ENCODE measurements around the gene PAIP2B. TPM values are rescaled to one million over a fixed set of nuclear protein-coding genes. Genes with fewer than 3 reads are reported as not detected.

PAIP2B gene
- total and polyA plus RNA-seq, 10 of the 15 experiments (the other 5 are each of a cell fraction or from before 2014, with no cell fraction given), result 0.06 to 0.79 (median 0.32) TPM

Small RNA genes within 50 kb of the gene (small RNA-seq; reads per million reads assigned to genes)
- not detected for gene AC007881.1

Other genes starting within 250 kb of the PAIP2B start
- 0.11 TPM in 1 of 2 replicates, not detected in the other for gene ANKRD53, start 248.5 kb downstream of the PAIP2B start, total RNA-seq (2014; rRNA removed)
- not detected in 2 replicates for gene ANKRD53, start 248.5 kb downstream of the PAIP2B start, total RNA-seq (2014; rRNA removed; fragmentation: Illumina TruSeq; extraction: Trizol)
- gene ANKRD53, start 248.5 kb downstream of the PAIP2B start, total RNA-seq (2021), result not detected in 2 replicates
- 0.04 TPM in 1 of 2 replicates, not detected in the other for gene ANKRD53, start 248.5 kb downstream of the PAIP2B start, polyA plus RNA-seq (2011; rRNA removed)
- not detected in 2 replicates for gene ANKRD53, start 248.5 kb downstream of the PAIP2B start, polyA plus RNA-seq (2014; fragmentation: Illumina TruSeq; extraction: Trizol)
- under 1 TPM in 1 of 2 experiments, not detected in 1; 0.04 TPM for gene ANKRD53, start 248.5 kb downstream of the PAIP2B start, polyA plus RNA-seq (2014; fragmentation: Nextera tagmentation; extraction: Ambion mirVana)
- gene ANKRD53, start 248.5 kb downstream of the PAIP2B start, polyA plus RNA-seq (2014; rRNA removed), result 0.04 TPM in 1 of 2 replicates, not detected in the other
- not detected for gene ANKRD53, start 248.5 kb downstream of the PAIP2B start, polyA plus RNA-seq (2016; fragmentation: Nextera tagmentation; extraction: Ambion mirVana)
- 21.1 and 22.3 TPM in 2 replicates for gene TEX261, start 232.2 kb downstream of the PAIP2B start, total RNA-seq (2014; rRNA removed)
- gene TEX261, start 232.2 kb downstream of the PAIP2B start, total RNA-seq (2014; rRNA removed; fragmentation: Illumina TruSeq; extraction: Trizol), result 25.6 and 29.7 TPM in 2 replicates
- 37.5 and 46.7 TPM in 2 replicates for gene TEX261, start 232.2 kb downstream of the PAIP2B start, total RNA-seq (2021)
- 57.0 and 75.6 TPM in 2 replicates for gene TEX261, start 232.2 kb downstream of the PAIP2B start, polyA plus RNA-seq (2011; rRNA removed)
- gene TEX261, start 232.2 kb downstream of the PAIP2B start, polyA plus RNA-seq (2014; fragmentation: Illumina TruSeq; extraction: Trizol), result 59.5 and 64.9 TPM in 2 replicates
- 10 to 100 TPM in 1 of 2 experiments, 1 to 10 TPM in 1; 5.5 to 11.1 TPM for gene TEX261, start 232.2 kb downstream of the PAIP2B start, polyA plus RNA-seq (2014; fragmentation: Nextera tagmentation; extraction: Ambion mirVana)
- 41.3 and 45.9 TPM in 2 replicates for gene TEX261, start 232.2 kb downstream of the PAIP2B start, polyA plus RNA-seq (2014; rRNA removed)
- gene TEX261, start 232.2 kb downstream of the PAIP2B start, polyA plus RNA-seq (2016; fragmentation: Nextera tagmentation; extraction: Ambion mirVana), result 10 to 100 TPM; 39.4 to 45.1 TPM
- 110 and 116 TPM in 2 replicates for gene NAGK, start 158.5 kb downstream of the PAIP2B start, total RNA-seq (2014; rRNA removed)
- gene NAGK, start 158.5 kb downstream of the PAIP2B start, total RNA-seq (2014; rRNA removed; fragmentation: Illumina TruSeq; extraction: Trizol), result 67.7 and 74.4 TPM in 2 replicates
- gene NAGK, start 158.5 kb downstream of the PAIP2B start, total RNA-seq (2021), result 123 and 135 TPM in 2 replicates
- gene NAGK, start 158.5 kb downstream of the PAIP2B start, polyA plus RNA-seq (2011; rRNA removed), result 65.3 and 85.5 TPM in 2 replicates
- 71.3 and 115 TPM in 2 replicates for gene NAGK, start 158.5 kb downstream of the PAIP2B start, polyA plus RNA-seq (2014; fragmentation: Illumina TruSeq; extraction: Trizol)
- 10 to 100 TPM; 67.8 to 72.5 TPM for gene NAGK, start 158.5 kb downstream of the PAIP2B start, polyA plus RNA-seq (2014; fragmentation: Nextera tagmentation; extraction: Ambion mirVana)
- gene NAGK, start 158.5 kb downstream of the PAIP2B start, polyA plus RNA-seq (2014; rRNA removed), result 131 and 137 TPM in 2 replicates
- gene NAGK, start 158.5 kb downstream of the PAIP2B start, polyA plus RNA-seq (2016; fragmentation: Nextera tagmentation; extraction: Ambion mirVana), result 100 to 1,000 TPM; 121 to 122 TPM
- gene MCEE, start 96.9 kb downstream of the PAIP2B start, total RNA-seq (2014; rRNA removed), result 19.3 and 23.5 TPM in 2 replicates
- 17.1 and 18.0 TPM in 2 replicates for gene MCEE, start 96.9 kb downstream of the PAIP2B start, total RNA-seq (2014; rRNA removed; fragmentation: Illumina TruSeq; extraction: Trizol)
- 14.4 and 17.3 TPM in 2 replicates for gene MCEE, start 96.9 kb downstream of the PAIP2B start, total RNA-seq (2021)
- gene MCEE, start 96.9 kb downstream of the PAIP2B start, polyA plus RNA-seq (2011; rRNA removed), result 19.0 and 24.1 TPM in 2 replicates
- 19.3 and 23.2 TPM in 2 replicates for gene MCEE, start 96.9 kb downstream of the PAIP2B start, polyA plus RNA-seq (2014; fragmentation: Illumina TruSeq; extraction: Trizol)
- 10 to 100 TPM; 43.6 to 63.4 TPM for gene MCEE, start 96.9 kb downstream of the PAIP2B start, polyA plus RNA-seq (2014; fragmentation: Nextera tagmentation; extraction: Ambion mirVana)
- gene MCEE, start 96.9 kb downstream of the PAIP2B start, polyA plus RNA-seq (2014; rRNA removed), result 21.3 and 22.4 TPM in 2 replicates
- gene MCEE, start 96.9 kb downstream of the PAIP2B start, polyA plus RNA-seq (2016; fragmentation: Nextera tagmentation; extraction: Ambion mirVana), result 10 to 100 TPM; 37.7 to 41.9 TPM
- 27.7 and 34.3 TPM in 2 replicates for gene MPHOSPH10, start 96.5 kb downstream of the PAIP2B start, total RNA-seq (2014; rRNA removed)
- gene MPHOSPH10, start 96.5 kb downstream of the PAIP2B start, total RNA-seq (2014; rRNA removed; fragmentation: Illumina TruSeq; extraction: Trizol), result 39.7 and 43.0 TPM in 2 replicates
- 36.4 and 42.3 TPM in 2 replicates for gene MPHOSPH10, start 96.5 kb downstream of the PAIP2B start, total RNA-seq (2021)
- gene MPHOSPH10, start 96.5 kb downstream of the PAIP2B start, polyA plus RNA-seq (2011; rRNA removed), result 23.8 and 38.7 TPM in 2 replicates
- gene MPHOSPH10, start 96.5 kb downstream of the PAIP2B start, polyA plus RNA-seq (2014; fragmentation: Illumina TruSeq; extraction: Trizol), result 56.8 and 71.1 TPM in 2 replicates
- 10 to 100 TPM; 29.1 to 40.4 TPM for gene MPHOSPH10, start 96.5 kb downstream of the PAIP2B start, polyA plus RNA-seq (2014; fragmentation: Nextera tagmentation; extraction: Ambion mirVana)
- gene MPHOSPH10, start 96.5 kb downstream of the PAIP2B start, polyA plus RNA-seq (2014; rRNA removed), result 30.7 and 37.0 TPM in 2 replicates
- gene MPHOSPH10, start 96.5 kb downstream of the PAIP2B start, polyA plus RNA-seq (2016; fragmentation: Nextera tagmentation; extraction: Ambion mirVana), result 10 to 100 TPM; 44.9 to 46.9 TPM
- 84.2 and 99.9 TPM in 2 replicates for gene ZNF638, start 104.7 kb upstream of the PAIP2B start, total RNA-seq (2014; rRNA removed)
- gene ZNF638, start 104.7 kb upstream of the PAIP2B start, total RNA-seq (2014; rRNA removed; fragmentation: Illumina TruSeq; extraction: Trizol), result 133 and 146 TPM in 2 replicates
- 66.0 and 66.9 TPM in 2 replicates for gene ZNF638, start 104.7 kb upstream of the PAIP2B start, total RNA-seq (2021)
- gene ZNF638, start 104.7 kb upstream of the PAIP2B start, polyA plus RNA-seq (2011; rRNA removed), result 105 and 172 TPM in 2 replicates
- 84.4 and 143 TPM in 2 replicates for gene ZNF638, start 104.7 kb upstream of the PAIP2B start, polyA plus RNA-seq (2014; fragmentation: Illumina TruSeq; extraction: Trizol)
- gene ZNF638, start 104.7 kb upstream of the PAIP2B start, polyA plus RNA-seq (2014; fragmentation: Nextera tagmentation; extraction: Ambion mirVana), result 10 to 100 TPM; 37.6 to 40.5 TPM
- 49.1 and 61.2 TPM in 2 replicates for gene ZNF638, start 104.7 kb upstream of the PAIP2B start, polyA plus RNA-seq (2014; rRNA removed)
- 10 to 100 TPM; 58.1 to 62.1 TPM for gene ZNF638, start 104.7 kb upstream of the PAIP2B start, polyA plus RNA-seq (2016; fragmentation: Nextera tagmentation; extraction: Ambion mirVana)
- gene DYSF, start 226.5 kb upstream of the PAIP2B start, total RNA-seq (2014; rRNA removed), result under 0.01 TPM in 1 of 2 replicates, not detected in the other
- not detected in 2 replicates for gene DYSF, start 226.5 kb upstream of the PAIP2B start, total RNA-seq (2014; rRNA removed; fragmentation: Illumina TruSeq; extraction: Trizol)
- gene DYSF, start 226.5 kb upstream of the PAIP2B start, total RNA-seq (2021), result 0.03 and 0.05 TPM in 2 replicates
- 0.13 and 0.15 TPM in 2 replicates for gene DYSF, start 226.5 kb upstream of the PAIP2B start, polyA plus RNA-seq (2011; rRNA removed)
- not detected in 2 replicates for gene DYSF, start 226.5 kb upstream of the PAIP2B start, polyA plus RNA-seq (2014; fragmentation: Illumina TruSeq; extraction: Trizol)
- gene DYSF, start 226.5 kb upstream of the PAIP2B start, polyA plus RNA-seq (2014; fragmentation: Nextera tagmentation; extraction: Ambion mirVana), result not detected
- gene DYSF, start 226.5 kb upstream of the PAIP2B start, polyA plus RNA-seq (2014; rRNA removed), result not detected in 2 replicates
- gene DYSF, start 226.5 kb upstream of the PAIP2B start, polyA plus RNA-seq (2016; fragmentation: Nextera tagmentation; extraction: Ambion mirVana), result not detected